ENCODE data around the gene GCH1.
"Not testable (repeated sequence)": the region's sequence is repeated elsewhere in the genome, so short reads cannot be mapped to it uniquely, and the experiment has no call there.

GCH1 gene

DNA sequence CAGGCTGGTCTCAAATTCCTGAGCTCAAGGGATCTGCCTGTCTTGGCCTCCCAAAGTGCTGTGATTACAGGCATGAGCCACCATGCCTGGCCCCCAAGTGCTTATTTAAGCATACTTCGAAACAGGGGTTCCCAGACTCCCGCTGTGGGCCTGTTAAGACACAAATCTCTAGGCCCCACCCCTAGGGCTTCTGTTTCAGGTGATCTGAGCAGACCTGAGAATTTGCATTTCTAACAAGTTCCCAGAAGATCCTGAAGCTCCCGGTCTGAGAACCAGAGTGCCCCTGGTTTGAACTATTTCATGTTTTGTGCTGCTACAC lies 25.0 kb downstream of the GCH1 start:
- DNase-seq, result no peak
- in situ Hi-C loops (cut with HindIII; ENCODE audit: low pct_ligation_motif_present, low pct_unique_long_range_greater_than_20kb, low sequenced_read_pairs), result no loop called here

GRCh38 chr14:54877015-54877702 lies 25.5 kb downstream of the GCH1 start:
- no peak for DNase-seq
- in situ Hi-C loops (cut with HindIII; ENCODE audit: low pct_ligation_motif_present, low pct_unique_long_range_greater_than_20kb, low sequenced_read_pairs), result no loop called here

DNA sequence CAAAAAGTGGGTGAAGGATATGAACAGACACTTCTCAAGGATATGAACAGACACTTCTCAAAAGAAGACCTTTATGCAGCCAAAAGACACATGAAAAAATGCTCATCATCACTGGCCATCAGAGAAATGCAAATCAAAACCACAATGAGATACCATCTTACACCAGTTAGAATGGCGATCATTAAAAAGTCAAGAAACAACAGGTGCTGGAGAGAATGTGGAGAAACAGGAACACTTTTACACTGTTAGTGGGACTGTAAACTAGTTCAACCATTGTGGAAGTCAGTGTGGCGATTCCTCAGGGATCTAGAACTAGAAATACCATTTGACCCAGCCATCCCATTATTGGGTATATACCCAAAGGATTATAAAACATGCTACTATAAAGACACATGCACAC lies 27.0 kb downstream of the GCH1 start:
- DNase-seq; in situ Hi-C loops (cut with HindIII; ENCODE audit: low pct_ligation_motif_present, low pct_unique_long_range_greater_than_20kb, low sequenced_read_pairs): not testable (repeated sequence)

- in situ Hi-C loops (cut with HindIII; ENCODE audit: low pct_ligation_motif_present, low pct_unique_long_range_greater_than_20kb, low sequenced_read_pairs), result not testable (repeated sequence)
- peak; percentile 11 for DNase-seq
Measured at GRCh38 chr14:54870154-54871090, 32.2 kb downstream of the GCH1 start.

DNA sequence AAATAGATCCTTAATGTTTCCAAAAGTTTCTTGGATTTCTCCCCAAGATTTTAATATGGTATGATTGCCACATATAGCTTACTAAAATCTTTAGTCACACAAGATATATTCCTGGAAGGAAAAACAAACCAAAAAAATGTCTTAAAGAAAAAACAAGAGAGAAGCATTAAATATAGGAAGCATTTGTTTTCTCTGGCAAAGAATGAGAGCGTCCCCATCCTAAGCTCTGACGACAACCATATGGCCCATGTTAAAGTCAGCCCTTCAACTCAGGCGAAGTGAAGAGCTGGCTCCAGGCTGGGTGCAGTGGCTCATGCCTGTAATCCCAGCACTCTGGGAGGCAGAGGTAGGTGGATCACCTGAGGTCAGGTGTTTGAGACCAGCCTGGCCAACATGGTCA lies 35.6 kb downstream of the GCH1 start:
- DNase-seq, result no peak
- in situ Hi-C loops (cut with HindIII; ENCODE audit: low pct_ligation_motif_present, low pct_unique_long_range_greater_than_20kb, low sequenced_read_pairs), result no loop called here

DNA sequence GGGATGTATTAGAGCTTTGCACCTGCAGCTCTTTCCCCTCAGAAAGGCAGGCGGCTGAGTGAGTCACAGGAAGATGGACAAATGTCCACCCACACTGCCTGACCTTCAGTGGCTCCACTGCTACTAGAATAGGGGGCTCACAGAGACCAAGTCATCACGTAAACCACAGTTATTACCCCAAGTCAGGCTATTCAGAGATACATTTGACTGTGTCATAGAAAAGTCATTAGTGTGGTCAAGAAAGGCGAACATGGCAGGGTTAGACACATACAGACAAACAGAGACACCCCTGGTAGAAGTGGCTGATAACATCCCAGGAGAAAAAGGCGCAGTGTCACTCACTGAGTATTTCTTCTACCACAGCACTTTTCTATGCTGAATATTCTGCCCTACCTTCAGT lies 36.0 kb downstream of the GCH1 start:
- in situ Hi-C loops (cut with HindIII; ENCODE audit: low pct_ligation_motif_present, low pct_unique_long_range_greater_than_20kb, low sequenced_read_pairs), result no loop called here
- DNase-seq, result no peak

DNA sequence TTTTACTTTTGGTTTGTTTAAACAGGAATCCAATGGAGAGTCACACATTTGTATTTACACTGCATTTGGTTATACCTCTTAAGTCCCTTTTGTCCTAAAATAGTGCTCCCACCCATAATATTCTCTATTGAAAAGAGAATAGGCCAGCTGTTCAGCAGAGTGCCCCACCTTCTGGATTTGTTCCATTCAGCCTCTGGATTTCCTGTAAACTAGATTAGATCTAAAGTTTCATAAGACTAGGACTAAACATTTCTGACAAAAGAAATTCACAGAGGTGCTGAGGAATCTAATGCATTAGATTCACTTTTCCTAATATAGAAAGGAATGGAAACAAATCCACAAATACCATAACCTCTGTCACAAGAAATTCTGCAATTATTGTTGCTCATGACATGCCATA lies 38.1 kb downstream of the GCH1 start:
- in situ Hi-C loops (cut with HindIII; ENCODE audit: low pct_ligation_motif_present, low pct_unique_long_range_greater_than_20kb, low sequenced_read_pairs), result no loop called here
- no peak for DNase-seq

GRCh38 chr14:54857830-54858269 lies 44.8 kb downstream of the GCH1 start:
- DNase-seq, result no peak

GRCh38 chr14:54856152-54856551 lies 46.5 kb downstream of the GCH1 start:
- in situ Hi-C loops (cut with HindIII; ENCODE audit: low pct_ligation_motif_present, low pct_unique_long_range_greater_than_20kb, low sequenced_read_pairs), result no loop called here
- DNase-seq, result no peak

More at GRCh38 chr14:54857830-54858269, 44.8 kb downstream of the GCH1 start:
- in situ Hi-C loops (cut with HindIII; ENCODE audit: low pct_ligation_motif_present, low pct_unique_long_range_greater_than_20kb, low sequenced_read_pairs), result no loop called here

GRCh38 chr14:54854181-54854580 lies 48.4 kb downstream of the GCH1 start:
- in situ Hi-C loops (cut with HindIII; ENCODE audit: low pct_ligation_motif_present, low pct_unique_long_range_greater_than_20kb, low sequenced_read_pairs), result no loop called here
- DNase-seq, result no peak

GRCh38 chr14:54853339-54853738 lies 49.3 kb downstream of the GCH1 start:
- DNase-seq, result no peak
- in situ Hi-C loops (cut with HindIII; ENCODE audit: low pct_ligation_motif_present, low pct_unique_long_range_greater_than_20kb, low sequenced_read_pairs), result no loop called here

- DNase-seq, result no peak
- in situ Hi-C loops (cut with HindIII; ENCODE audit: low pct_ligation_motif_present, low pct_unique_long_range_greater_than_20kb, low sequenced_read_pairs), result no loop called here
Measured at GRCh38 chr14:54852215-54852614, 50.4 kb downstream of the GCH1 start.

DNA sequence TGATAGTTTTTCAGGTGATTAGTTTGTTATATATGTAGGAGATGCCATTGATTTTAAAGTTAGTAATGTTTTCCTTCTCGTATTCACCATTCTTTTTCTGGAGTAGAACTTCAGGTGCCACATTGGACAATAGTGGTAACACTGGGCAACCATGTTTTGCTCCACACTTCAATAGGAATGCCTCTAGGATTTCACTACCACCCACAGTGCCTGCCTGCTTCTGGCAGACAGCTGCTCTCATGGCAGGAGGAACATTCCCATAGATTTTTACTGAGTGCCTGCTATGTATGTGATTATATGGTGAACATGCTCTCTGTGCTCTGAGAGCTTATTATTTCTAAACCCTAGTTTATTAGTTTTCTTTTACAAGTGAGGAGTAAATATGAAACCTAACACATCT lies 53.7 kb downstream of the GCH1 start:
- in situ Hi-C loops (cut with HindIII; ENCODE audit: low pct_ligation_motif_present, low pct_unique_long_range_greater_than_20kb, low sequenced_read_pairs), result no loop called here
- no peak for DNase-seq

DNA sequence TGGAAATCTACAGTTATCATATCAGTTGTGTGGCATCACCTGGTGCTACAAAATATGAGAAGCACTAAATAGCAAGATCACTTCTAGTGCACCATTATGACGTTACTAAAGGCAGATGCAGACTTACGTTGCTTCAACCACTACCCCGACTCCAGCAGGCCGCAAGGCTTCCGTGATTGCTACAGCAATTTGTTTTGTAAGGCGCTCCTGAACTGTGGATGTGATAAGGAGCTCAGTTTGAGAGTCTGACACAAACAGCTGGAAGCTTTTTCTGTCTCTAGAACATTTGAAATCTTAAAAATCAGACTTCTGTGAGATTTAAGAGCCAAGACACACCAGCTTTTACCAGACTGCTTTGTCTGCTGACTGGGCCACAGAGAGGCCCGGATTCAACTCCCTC lies 57.0 kb downstream of the GCH1 start:
- no peak for DNase-seq
- in situ Hi-C loops (cut with HindIII; ENCODE audit: low pct_ligation_motif_present, low pct_unique_long_range_greater_than_20kb, low sequenced_read_pairs), result no loop called here

DNA sequence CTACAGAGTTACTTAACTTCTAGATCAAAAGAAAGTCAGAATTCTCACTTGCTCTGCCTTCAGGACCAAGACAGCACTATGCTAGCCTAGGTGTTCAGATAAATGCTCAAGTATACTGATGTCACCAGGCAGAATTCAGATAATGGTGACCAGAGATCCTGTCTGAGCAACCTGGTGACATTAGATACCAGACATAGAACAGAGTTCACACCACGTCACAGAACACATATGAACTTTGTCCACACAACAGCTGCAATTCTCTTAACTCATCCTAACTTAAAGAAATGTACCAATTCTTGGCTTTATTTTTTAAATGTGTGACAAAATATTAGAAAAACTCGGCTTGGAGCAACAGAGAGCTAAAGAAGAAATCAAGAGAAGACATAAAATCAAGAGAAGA lies 58.1 kb downstream of the GCH1 start:
- in situ Hi-C loops (cut with HindIII; ENCODE audit: low pct_ligation_motif_present, low pct_unique_long_range_greater_than_20kb, low sequenced_read_pairs), result no loop called here
- no peak for DNase-seq

DNA sequence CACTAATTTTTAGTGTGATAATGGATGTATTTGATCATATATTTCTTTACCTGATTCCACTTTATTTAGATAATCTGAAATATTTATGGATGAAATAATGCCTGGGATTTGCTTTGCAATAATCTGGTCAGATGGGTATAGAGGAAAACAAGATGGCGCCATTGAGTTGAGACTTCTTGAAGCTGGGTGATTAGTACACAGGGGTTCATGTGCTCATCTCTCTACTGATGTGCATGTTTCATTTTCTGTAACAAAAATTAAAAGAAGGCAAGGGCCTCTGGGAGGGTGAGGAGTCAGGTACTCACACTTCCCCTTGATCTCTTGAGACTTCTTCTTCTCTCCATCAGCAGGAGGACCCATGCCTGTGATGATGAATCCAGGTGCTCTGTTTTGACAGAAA lies 61.8 kb downstream of the GCH1 start:
- in situ Hi-C loops (cut with HindIII; ENCODE audit: low pct_ligation_motif_present, low pct_unique_long_range_greater_than_20kb, low sequenced_read_pairs), result no loop called here
- DNase-seq, result no peak

GRCh38 chr14:54840336-54840735 lies 62.3 kb downstream of the GCH1 start:
- no peak for DNase-seq
- in situ Hi-C loops (cut with HindIII; ENCODE audit: low pct_ligation_motif_present, low pct_unique_long_range_greater_than_20kb, low sequenced_read_pairs), result no loop called here

- in situ Hi-C loops (cut with HindIII; ENCODE audit: low pct_ligation_motif_present, low pct_unique_long_range_greater_than_20kb, low sequenced_read_pairs), result no loop called here
- DNase-seq, result no peak
Measured at GRCh38 chr14:54839701-54840119, 62.9 kb downstream of the GCH1 start.

DNA sequence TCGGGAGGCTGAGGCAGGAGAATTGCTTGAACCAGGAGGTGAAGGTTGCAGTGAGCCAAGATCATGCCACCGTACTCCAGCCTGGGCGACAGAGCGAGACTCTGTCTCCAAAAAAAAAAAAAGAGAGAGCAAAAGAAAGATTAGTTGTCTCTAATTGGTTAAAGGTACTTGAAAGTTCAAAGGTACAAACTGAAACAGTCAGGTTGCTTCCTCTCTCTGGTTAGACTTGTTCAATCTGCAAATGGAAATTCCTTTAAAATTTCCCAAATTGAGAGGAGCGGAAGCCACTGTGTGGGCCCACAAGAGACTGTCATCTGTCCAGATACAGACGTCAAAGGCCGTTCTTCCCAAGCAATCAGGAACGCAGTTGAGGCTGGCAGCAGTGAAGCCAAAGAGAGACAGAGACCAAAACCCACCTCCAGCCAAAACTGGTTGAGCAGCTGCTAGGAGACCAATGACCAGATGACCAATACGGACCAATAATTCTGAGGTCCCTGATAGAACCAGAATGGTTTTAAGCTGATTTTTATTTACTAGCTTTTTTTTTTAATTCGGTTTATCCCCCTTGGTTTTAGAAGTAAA lies 63.6 kb downstream of the GCH1 start:
- DNase-seq, result no peak
- in situ Hi-C loops (cut with HindIII; ENCODE audit: low pct_ligation_motif_present, low pct_unique_long_range_greater_than_20kb, low sequenced_read_pairs), result no loop called here

Data from ACHN (cell line).